Stimulated activated naive CD4-positive, alpha-beta T cell treated with Interleukin-2 at 50 U/mL for 16 hours (primary cell): ENCODE measurements around the gene BBS5.
"Not testable (repeated sequence)": the region's sequence is repeated elsewhere in the genome, so short reads cannot be mapped to it uniquely, and the experiment has no call there.

ENCODE experiments used
- DNase-seq: peaks from one replicate; lab custom pipeline; 2025; lab: John Stamatoyannopoulos, UW

Gene BBS5

GRCh38 chr2:169486487-169486886 is 7.2 kb downstream of the BBS5 start:
- no peak for DNase-seq

GRCh38 chr2:169490834-169491233 is 11.5 kb downstream of the BBS5 start:
- DNase-seq, result no peak

GRCh38 chr2:169491378-169491777 is 12.1 kb downstream of the BBS5 start:
- no peak for DNase-seq

GRCh38 chr2:169493360-169493759 is 14.1 kb downstream of the BBS5 start:
- DNase-seq, result no peak

- no peak for DNase-seq
Observed at GRCh38 chr2:169495310-169495928, 16.1 kb downstream of the BBS5 start.

- no peak for DNase-seq
Observed at GRCh38 chr2:169504651-169505050, 25.4 kb downstream of the BBS5 start.

- DNase-seq, result no peak
Observed at GRCh38 chr2:169507698-169508097, 28.4 kb downstream of the BBS5 start.

- no peak for DNase-seq
Observed at GRCh38 chr2:169509298-169509885, 30.1 kb downstream of the BBS5 start, which contains the start of gene KLHL41. Gene KLHL41, plus strand, starts transcription at chr2:169509702. Its CDS starts 77 bp downstream, at chr2:169509779.

- DNase-seq, result no peak
Observed at GRCh38 chr2:169509955-169510354, 30.7 kb downstream of the BBS5 start.

- no peak for DNase-seq
Observed at GRCh38 chr2:169510496-169510895, 31.2 kb downstream of the BBS5 start.

- DNase-seq, result no peak
Observed at GRCh38 chr2:169511818-169512217, 32.5 kb downstream of the BBS5 start.

- no peak for DNase-seq
Observed at GRCh38 chr2:169512525-169512924, 33.2 kb downstream of the BBS5 start.

- DNase-seq, result no peak
Observed at GRCh38 chr2:169513094-169513493, 33.8 kb downstream of the BBS5 start.

GRCh38 chr2:169513926-169514325 is 34.6 kb downstream of the BBS5 start:
- no peak for DNase-seq

- not testable (repeated sequence) for DNase-seq
Observed at GRCh38 chr2:169514758-169515157, 35.5 kb downstream of the BBS5 start.

- DNase-seq, result not testable (repeated sequence)
Observed at GRCh38 chr2:169516488-169516995, 37.2 kb downstream of the BBS5 start.

GRCh38 chr2:169520896-169521295 is 41.6 kb downstream of the BBS5 start:
- DNase-seq, result no peak

GRCh38 chr2:169523681-169524080 is 44.4 kb downstream of the BBS5 start:
- DNase-seq, result no peak

- DNase-seq, result no peak
Observed at GRCh38 chr2:169525434-169525833, 46.1 kb downstream of the BBS5 start.

- no peak for DNase-seq
Observed at GRCh38 chr2:169526451-169526850, 47.2 kb downstream of the BBS5 start.

- peak; percentile 56 for DNase-seq
Observed at GRCh38 chr2:169528271-169528701, 49.0 kb downstream of the BBS5 start.

- not testable (repeated sequence) for DNase-seq
Observed at GRCh38 chr2:169539460-169539859, 60.2 kb downstream of the BBS5 start.

GRCh38 chr2:169540146-169540545 is 60.9 kb downstream of the BBS5 start:
- DNase-seq, result no peak

- no peak for DNase-seq
Observed at GRCh38 chr2:169542433-169542832, 63.1 kb downstream of the BBS5 start.
